T-helper 1 cell treated with Interleukin-12 subunit alpha and Interleukin-12 subunit beta and Interleukin-4 antibody, amounts not matched to agents 30 μg/mL and 1 μg/mL, for 36 hours (primary cell): ENCODE data around the gene P4HA3.

Experiments
- H3K27ac Mint-ChIP-seq: one replicate; pipeline ENCODE4 v1.8.0; 2021; ENCODE audit warnings: mild to moderate bottlenecking, mixed read lengths
- H3K27me3 Mint-ChIP-seq: one replicate; pipeline ENCODE4 v1.8.0; 2021; ENCODE audit warnings: low read depth, mixed read lengths
- H3K36me3 Mint-ChIP-seq: one replicate; pipeline ENCODE4 v1.8.0; 2021; ENCODE audit warnings: low read depth, mixed read lengths
- H3K4me1 Mint-ChIP-seq: one replicate; pipeline ENCODE4 v1.8.0; 2021; ENCODE audit warnings: low read depth, mixed read lengths
- H3K4me3 Mint-ChIP-seq: one replicate; pipeline ENCODE4 v1.8.0; 2021; ENCODE audit warnings: mild to moderate bottlenecking, moderate library complexity, mixed read lengths
- H3K9me3 Mint-ChIP-seq: one replicate; pipeline ENCODE4 v1.8.0; 2021; ENCODE audit warnings: mixed read lengths

The P4HA3 gene

GRCh38 chr11:74288911-74289310, 22.5 kb downstream of the P4HA3 start:
- Mint-ChIP-seq H3K36me3 (no peaks in the 10 kb centered on the region), H3K4me1 (peaks cover 3% of the 10 kb centered on the region), H3K27ac (no peak overlapping the region), H3K4me3 (no peak overlapping the region), H3K9me3 (no peaks in the 10 kb centered on the region), H3K27me3 (peaks cover 15% of the 10 kb centered on the region)

GRCh38 chr11:74288161-74288560, 23.3 kb downstream of the P4HA3 start:
- H3K27me3 Mint-ChIP-seq: peaks cover 12% of the 10 kb centered on the region
- no peak overlapping the region for H3K27ac Mint-ChIP-seq
- H3K4me3 Mint-ChIP-seq: no peak overlapping the region
- H3K9me3 Mint-ChIP-seq: no peaks in the 10 kb centered on the region
- H3K36me3 Mint-ChIP-seq: no peaks in the 10 kb centered on the region
- peaks cover 3% of the 10 kb centered on the region for H3K4me1 Mint-ChIP-seq

- H3K36me3 Mint-ChIP-seq: no peaks in the 10 kb centered on the region
- no peak overlapping the region for H3K27ac Mint-ChIP-seq
- H3K4me1 Mint-ChIP-seq: peaks cover 3% of the 10 kb centered on the region
- no peaks in the 10 kb centered on the region for H3K27me3 Mint-ChIP-seq
- H3K4me3 Mint-ChIP-seq: no peak overlapping the region
- H3K9me3 Mint-ChIP-seq: no peaks in the 10 kb centered on the region
Measured at GRCh38 chr11:74284466-74284865, 27.0 kb downstream of the P4HA3 start.

GRCh38 chr11:74283580-74284180, 27.8 kb downstream of the P4HA3 start:
- Mint-ChIP-seq H3K9me3 (no peaks in the 10 kb centered on the region), H3K4me1 (peaks cover 3% of the 10 kb centered on the region), H3K27me3 (no peaks in the 10 kb centered on the region), H3K4me3 (no peak overlapping the region), H3K36me3 (no peaks in the 10 kb centered on the region), H3K27ac (no peak overlapping the region)

GRCh38 chr11:74282914-74283371, 28.5 kb downstream of the P4HA3 start:
- no peak overlapping the region for H3K27ac Mint-ChIP-seq
- peaks cover 2% of the 10 kb centered on the region for H3K4me1 Mint-ChIP-seq
- no peak overlapping the region for H3K4me3 Mint-ChIP-seq
- no peaks in the 10 kb centered on the region for H3K27me3 Mint-ChIP-seq
- no peaks in the 10 kb centered on the region for H3K36me3 Mint-ChIP-seq
- no peaks in the 10 kb centered on the region for H3K9me3 Mint-ChIP-seq

GRCh38 chr11:74282421-74282820, 29.0 kb downstream of the P4HA3 start:
- no peak overlapping the region for H3K27ac Mint-ChIP-seq
- no peaks in the 10 kb centered on the region for H3K9me3 Mint-ChIP-seq
- no peaks in the 10 kb centered on the region for H3K36me3 Mint-ChIP-seq
- no peaks in the 10 kb centered on the region for H3K4me1 Mint-ChIP-seq
- H3K27me3 Mint-ChIP-seq: no peaks in the 10 kb centered on the region
- no peak overlapping the region for H3K4me3 Mint-ChIP-seq

- Mint-ChIP-seq H3K9me3 (no peaks in the 10 kb centered on the region), H3K27me3 (peaks cover 5% of the 10 kb centered on the region), H3K27ac (no peak overlapping the region), H3K36me3 (no peaks in the 10 kb centered on the region), H3K4me3 (no peak overlapping the region), H3K4me1 (no peaks in the 10 kb centered on the region)
Measured at GRCh38 chr11:74280494-74280893, 30.9 kb downstream of the P4HA3 start.

- Mint-ChIP-seq H3K36me3 (no peaks in the 10 kb centered on the region), H3K9me3 (no peaks in the 10 kb centered on the region), H3K27ac (no peak overlapping the region), H3K27me3 (peaks cover 5% of the 10 kb centered on the region), H3K4me1 (no peaks in the 10 kb centered on the region), H3K4me3 (no peak overlapping the region)
Measured at GRCh38 chr11:74279256-74279655, 32.2 kb downstream of the P4HA3 start.

- Mint-ChIP-seq H3K27me3 (peaks cover 5% of the 10 kb centered on the region), H3K4me3 (no peak overlapping the region), H3K9me3 (no peaks in the 10 kb centered on the region), H3K4me1 (no peaks in the 10 kb centered on the region), H3K36me3 (no peaks in the 10 kb centered on the region), H3K27ac (no peak overlapping the region)
Measured at GRCh38 chr11:74278721-74279161, 32.7 kb downstream of the P4HA3 start.

- Mint-ChIP-seq H3K4me3 (no peak overlapping the region), H3K36me3 (no peaks in the 10 kb centered on the region), H3K9me3 (no peaks in the 10 kb centered on the region), H3K4me1 (no peaks in the 10 kb centered on the region), H3K27me3 (peaks cover 9% of the 10 kb centered on the region), H3K27ac (no peak overlapping the region)
Measured at GRCh38 chr11:74278103-74278502, 33.3 kb downstream of the P4HA3 start.

- Mint-ChIP-seq H3K36me3 (no peaks in the 10 kb centered on the region), H3K4me3 (no peak overlapping the region), H3K27me3 (peaks cover 18% of the 10 kb centered on the region), H3K4me1 (no peaks in the 10 kb centered on the region), H3K9me3 (no peaks in the 10 kb centered on the region), H3K27ac (no peak overlapping the region)
Measured at GRCh38 chr11:74276581-74276980, 34.9 kb downstream of the P4HA3 start.

- Mint-ChIP-seq H3K4me1 (peaks cover 5% of the 10 kb centered on the region), H3K9me3 (no peaks in the 10 kb centered on the region), H3K36me3 (no peaks in the 10 kb centered on the region), H3K4me3 (no peak overlapping the region), H3K27me3 (peaks cover 32% of the 10 kb centered on the region), H3K27ac (no peak overlapping the region)
Measured at GRCh38 chr11:74272276-74272675, 39.2 kb downstream of the P4HA3 start.

- no peaks in the 10 kb centered on the region for H3K36me3 Mint-ChIP-seq
- no peaks in the 10 kb centered on the region for H3K9me3 Mint-ChIP-seq
- no peak overlapping the region for H3K27ac Mint-ChIP-seq
- H3K4me1 Mint-ChIP-seq: peaks cover 5% of the 10 kb centered on the region
- peaks cover 28% of the 10 kb centered on the region for H3K27me3 Mint-ChIP-seq
- no peak overlapping the region for H3K4me3 Mint-ChIP-seq
Measured at GRCh38 chr11:74269161-74269811, 42.2 kb downstream of the P4HA3 start.

- no peak overlapping the region for H3K4me3 Mint-ChIP-seq
- H3K27ac Mint-ChIP-seq: no peak overlapping the region
- H3K9me3 Mint-ChIP-seq: no peaks in the 10 kb centered on the region
- peaks cover 30% of the 10 kb centered on the region for H3K27me3 Mint-ChIP-seq
- no peaks in the 10 kb centered on the region for H3K36me3 Mint-ChIP-seq
- peaks cover 5% of the 10 kb centered on the region for H3K4me1 Mint-ChIP-seq
Measured at GRCh38 chr11:74268456-74268855, 43.0 kb downstream of the P4HA3 start.

GRCh38 chr11:74267014-74267413, 44.4 kb downstream of the P4HA3 start:
- H3K9me3 Mint-ChIP-seq: no peaks in the 10 kb centered on the region
- H3K27me3 Mint-ChIP-seq: peaks cover 21% of the 10 kb centered on the region
- no peak overlapping the region for H3K4me3 Mint-ChIP-seq
- H3K27ac Mint-ChIP-seq: no peak overlapping the region
- H3K36me3 Mint-ChIP-seq: no peaks in the 10 kb centered on the region
- H3K4me1 Mint-ChIP-seq: peaks cover 5% of the 10 kb centered on the region
